BLaER1 treated with 17β-estradiol and CSF1 and Interleukin-3, amounts not matched to agents 10 nM and 100 nM (cell line): ENCODE results near the gene NOD2.

Experiments
- H3K27ac ChIP-seq, 11 experiments: shearing (Covaris generic); formaldehyde crosslinking; 2 replicates each; pipeline ENCODE4 v1.8.1; 2022
- H3K27me3 ChIP-seq, 11 experiments: shearing (Covaris generic); formaldehyde crosslinking; 2 replicates each; pipeline ENCODE4 v1.8.1; 2022
- H3K36me3 ChIP-seq, 11 experiments: shearing (Covaris generic); formaldehyde crosslinking; 2 replicates each; pipeline ENCODE4 v1.8.1; 2022
- H3K4me1 ChIP-seq, 10 experiments: shearing (Covaris generic); formaldehyde crosslinking; 2 replicates each; pipeline ENCODE4 v1.8.1; 2022
- H3K4me2 ChIP-seq, 11 experiments: shearing (Covaris generic); formaldehyde crosslinking; 2 replicates each; pipeline ENCODE4 v1.8.1; 2022
- H3K4me3 ChIP-seq, 10 experiments: shearing (Covaris generic); formaldehyde crosslinking; 2 replicates each; pipeline ENCODE4 v1.8.1; 2022
- H3K9ac ChIP-seq, 11 experiments: shearing (Covaris generic); formaldehyde crosslinking; 2 replicates each; pipeline ENCODE4 v1.8.1; 2022
- H3K9me3 ChIP-seq, 11 experiments: shearing (Covaris generic); formaldehyde crosslinking; replicated peaks in 1 of 11; 2 replicates each; pipeline ENCODE4 v1.8.1; 2022
- H4K20me1 ChIP-seq, 11 experiments: shearing (Covaris generic); formaldehyde crosslinking; 2 replicates each; pipeline ENCODE4 v1.8.1; 2022
- Cebpa-rat ChIP-seq, 11 experiments: shearing (Covaris generic); IDR thresholded peaks; 2 replicates each; pipeline ENCODE4 v1.8.1; 2022

The NOD2 gene

GRCh38 chr16:50741781-50742575 lies 48.6 kb downstream of the NOD2 start, which contains the start of gene CYLD:
Gene CYLD, plus strand, starts transcription at chr16:50742086. Its CDS starts 7,613 bp downstream, at chr16:50749699.
- Histone ChIP-seq H3K9ac (peak within 1 kb of the TSS; percentile 80 to 98 (median 86)), H3K4me3 (peak within 1 kb of the TSS; percentile 83 to 94 (median 88))

GRCh38 chr16:50742576-50743200 lies 49.3 kb downstream of the NOD2 start:
- Histone ChIP-seq H3K4me2 (peak overlapping the region; percentile 81 to 98 (median 86)), H3K27ac (peak overlapping the region; percentile 53 to 96 (median 83)), H3K36me3 (peaks cover 0 to 19% (median 0%) of the 10 kb centered on the region in 11 experiments; a peak in 7 of 22 replicates), H3K27me3 (peaks cover 0 to 23% (median 19%) of the 10 kb centered on the region in 11 experiments; a peak in 16 of 22 replicates), H3K4me3 (peak overlapping the region; percentile 83 to 94 (median 88)), H3K4me1 (peaks cover 14 to 63% (median 26%) of the 10 kb centered on the region in 10 experiments), H4K20me1 (peaks cover 0 to 8% (median 0%) of the 10 kb centered on the region in 11 experiments; a peak in 4 of 22 replicates), H3K9me3 (no peaks in the 10 kb centered on the region), H3K9ac (peak overlapping the region; percentile 80 to 98 (median 86))
- TF ChIP-seq Cebpa-rat (IDR thresholded peaks at IDR 0.05), result no peak

More at GRCh38 chr16:50741781-50742575, 48.6 kb downstream of the NOD2 start, which contains the start of gene CYLD:
- Histone ChIP-seq H3K4me2 (peak within 1 kb of the TSS; percentile 81 to 98 (median 86)), H3K4me1 (peaks cover 7 to 64% (median 19%) of the 10 kb centered on the region in 10 experiments), H3K9me3 (no peaks in the 10 kb centered on the region), H3K36me3 (peaks cover 0 to 19% (median 0%) of the 10 kb centered on the region in 11 experiments; a peak in 7 of 22 replicates), H3K27me3 (peaks cover 0 to 23% (median 19%) of the 10 kb centered on the region in 11 experiments; a peak in 16 of 22 replicates), H3K27ac (peak within 1 kb of the TSS; percentile 53 to 96 (median 83)), H4K20me1 (peaks cover 0 to 7% (median 0%) of the 10 kb centered on the region in 11 experiments; a peak in 4 of 22 replicates)
- no peak for TF ChIP-seq Cebpa-rat (IDR thresholded peaks at IDR 0.05)

GRCh38 chr16:50743581-50744225 lies 50.3 kb downstream of the NOD2 start:
- H3K9me3 ChIP-seq, result no peaks in the 10 kb centered on the region
- no peak overlapping the region for H3K27ac ChIP-seq
- peaks cover 0 to 25% (median 0%) of the 10 kb centered on the region in 11 experiments; a peak in 8 of 22 replicates for H3K36me3 ChIP-seq
- peak overlapping the region in 1 of 11 experiments; percentile 17; a peak in 1 of 22 replicates for H3K9ac ChIP-seq
- peaks cover 15 to 61% (median 28%) of the 10 kb centered on the region in 10 experiments for H3K4me1 ChIP-seq
- H3K27me3 ChIP-seq, result peaks cover 0 to 23% (median 19%) of the 10 kb centered on the region in 11 experiments; a peak in 16 of 22 replicates
- TF ChIP-seq Cebpa-rat (IDR thresholded peaks at IDR 0.05), result no peak
- peaks cover 0 to 16% (median 0%) of the 10 kb centered on the region in 11 experiments; a peak in 4 of 22 replicates for H4K20me1 ChIP-seq
- peak overlapping the region in 8 of 11 experiments; percentile 60 to 98 (median 86); a peak in 15 of 22 replicates for H3K4me2 ChIP-seq
- peak overlapping the region in 2 of 10 experiments; percentile 90 to 94; a peak in 3 of 20 replicates for H3K4me3 ChIP-seq

GRCh38 chr16:50744881-50745280 lies 51.5 kb downstream of the NOD2 start:
- no peak overlapping the region for H3K27ac ChIP-seq
- peak overlapping the region in 3 of 11 experiments; percentile 82 to 98 (median 85); a peak in 6 of 22 replicates for H3K4me2 ChIP-seq
- peaks cover 0 to 25% (median 0%) of the 10 kb centered on the region in 11 experiments; a peak in 4 of 22 replicates for H4K20me1 ChIP-seq
- H3K27me3 ChIP-seq, result peaks cover 0 to 23% (median 19%) of the 10 kb centered on the region in 11 experiments; a peak in 16 of 22 replicates
- H3K4me1 ChIP-seq, result peaks cover 15 to 59% (median 28%) of the 10 kb centered on the region in 10 experiments
- H3K4me3 ChIP-seq, result no peak overlapping the region
- TF ChIP-seq Cebpa-rat (IDR thresholded peaks at IDR 0.05), result no peak
- H3K9me3 ChIP-seq, result no peaks in the 10 kb centered on the region
- peak overlapping the region in 1 of 11 experiments; percentile 13; a peak in 1 of 22 replicates for H3K9ac ChIP-seq
- H3K36me3 ChIP-seq, result peaks cover 0 to 35% (median 4%) of the 10 kb centered on the region in 11 experiments; a peak in 11 of 22 replicates

- Histone ChIP-seq H3K27ac (no peak overlapping the region), H3K36me3 (peaks cover 0 to 43% (median 8%) of the 10 kb centered on the region in 11 experiments; a peak in 11 of 22 replicates), H3K27me3 (peaks cover 0 to 23% (median 19%) of the 10 kb centered on the region in 11 experiments; a peak in 16 of 22 replicates), H3K4me3 (no peak overlapping the region), H3K4me1 (peaks cover 15 to 53% (median 28%) of the 10 kb centered on the region in 10 experiments), H4K20me1 (peaks cover 0 to 30% (median 0%) of the 10 kb centered on the region in 11 experiments; a peak in 4 of 22 replicates), H3K9ac (no peak overlapping the region), H3K9me3 (no peaks in the 10 kb centered on the region), H3K4me2 (no peak overlapping the region)
- TF ChIP-seq Cebpa-rat (IDR thresholded peaks at IDR 0.05), result no peak
Measured at GRCh38 chr16:50745940-50746339, 52.5 kb downstream of the NOD2 start.

- H3K9me3 ChIP-seq, result no peaks in the 10 kb centered on the region
- peaks cover 0 to 36% (median 0%) of the 10 kb centered on the region in 11 experiments; a peak in 4 of 22 replicates for H4K20me1 ChIP-seq
- H3K4me2 ChIP-seq, result peak overlapping the region; percentile 19 to 65 (median 49)
- peaks cover 11 to 48% (median 26%) of the 10 kb centered on the region in 10 experiments for H3K4me1 ChIP-seq
- no peak overlapping the region for H3K4me3 ChIP-seq
- H3K36me3 ChIP-seq, result peaks cover 0 to 52% (median 10%) of the 10 kb centered on the region in 11 experiments; a peak in 13 of 22 replicates
- no peak overlapping the region; a peak in 2 of 22 replicates for H3K9ac ChIP-seq
- H3K27ac ChIP-seq, result no peak overlapping the region
- peaks cover 0 to 20% (median 16%) of the 10 kb centered on the region in 11 experiments; a peak in 16 of 22 replicates for H3K27me3 ChIP-seq
- TF ChIP-seq Cebpa-rat (IDR thresholded peaks at IDR 0.05), result no peak
Measured at GRCh38 chr16:50747207-50747956, 54.0 kb downstream of the NOD2 start.

- Histone ChIP-seq H3K4me1 (peaks cover 7 to 15% (median 12%) of the 10 kb centered on the region in 10 experiments), H3K4me3 (no peak overlapping the region), H4K20me1 (peaks cover 0 to 48% (median 0%) of the 10 kb centered on the region in 11 experiments; a peak in 4 of 22 replicates), H3K27ac (no peak overlapping the region), H3K36me3 (peaks cover 8 to 72% (median 31%) of the 10 kb centered on the region in 11 experiments; a peak in 20 of 22 replicates), H3K27me3 (no peaks in the 10 kb centered on the region), H3K4me2 (no peak overlapping the region), H3K9ac (no peak overlapping the region), H3K9me3 (no peaks in the 10 kb centered on the region)
- TF ChIP-seq Cebpa-rat (IDR thresholded peaks at IDR 0.05), result no peak
Measured at GRCh38 chr16:50751528-50751927, 58.1 kb downstream of the NOD2 start.
